SK-N-SH (cell line): ENCODE data around the gene DDA1. TPM values are rescaled to one million over a fixed set of nuclear protein-coding genes. Genes with fewer than 3 reads are reported as not detected.

ENCODE experiments used
- CTCF ChIA-PET: fragments of 300-600, 350-600 bp; formaldehyde crosslinking; extraction: SDS; loops from one replicate; lab custom pipeline; 2021; lab: Yijun Ruan, JAX
- POLR2A ChIA-PET: fragments of 350-600 bp; sonication (Branson Sonifier 250); formaldehyde crosslinking; extraction: SDS; loops from one replicate; lab custom pipeline; 2020; ENCODE audit warnings: antibody characterized with exemption, inconsistent platforms; lab: Yijun Ruan, JAX
- DNase-seq: peaks from one replicate; pipeline ENCODE4 v3.0.0; 2012
- H2AFZ ChIP-seq: fragments of 200-600 bp; sonication (generic); 2 replicates; pipeline ENCODE4 v1.8.1; 2016; ENCODE audit warnings: antibody characterized with exemption, mild to moderate bottlenecking, low read depth
- H3F3A ChIP-seq: fragments of 200-600 bp; sonication (generic); replicated peaks from 2 replicates; pipeline ENCODE3; 2016; ENCODE audit warnings: antibody characterized with exemption, mild to moderate bottlenecking; ENCODE audit not compliant: insufficient read depth
- H3K27ac ChIP-seq, 2 experiments: fragments of 200-500 bp in 1 of 2; fragments of 200-600 bp in 1 of 2; sonication (Bioruptor generic) in 1 of 2; sonication (generic), shearing (Covaris generic) in 1 of 2; 2 replicates each; pipeline versions ENCODE4 v1.5.1 to v1.6.1; 2014 to 2016; ENCODE audit warnings: low read depth in 2 of 2, inconsistent platforms in 1 of 2, low read length in 1 of 2, mild to moderate bottlenecking in 1 of 2, mixed read lengths in 1 of 2
- H3K27me3 ChIP-seq: fragments of 200-600 bp; sonication (generic), shearing (Covaris generic); 2 replicates; pipeline ENCODE4 v1.6.1; 2016; ENCODE audit warnings: mixed run types; ENCODE audit not compliant: insufficient read depth
- H3K36me3 ChIP-seq, 2 experiments: fragments of 200-500 bp in 1 of 2; fragments of 200-600 bp in 1 of 2; sonication (Bioruptor generic) in 1 of 2; sonication (generic) in 1 of 2; replicated peaks in 1 of 2; 2 replicates each; pipeline versions ENCODE3 to v1.5.1; 2014 to 2016; ENCODE audit warnings: low read length in 1 of 2, mild to moderate bottlenecking in 1 of 2; ENCODE audit not compliant: insufficient read depth in 2 of 2, control insufficient read depth in 1 of 2
- H3K4me1 ChIP-seq, 2 experiments: fragments of 200-500 bp in 1 of 2; fragments of 200-600 bp in 1 of 2; sonication (Bioruptor generic) in 1 of 2; sonication (generic), shearing (Covaris generic) in 1 of 2; 2 replicates each; pipeline versions ENCODE4 v1.5.1 to v1.6.1; 2014 to 2016; ENCODE audit warnings: low read depth in 1 of 2, low read length in 1 of 2, mixed run types in 1 of 2; ENCODE audit not compliant: insufficient read depth in 2 of 2, control insufficient read depth in 1 of 2
- H3K4me2 ChIP-seq: fragments of 200-600 bp; sonication (generic), shearing (Covaris generic); 2 replicates; pipeline ENCODE4 v1.6.1; 2017; ENCODE audit warnings: mixed run types
- H3K4me3 ChIP-seq, 2 experiments: fragments of 200-500 bp in 1 of 2; fragments of 200-600 bp in 1 of 2; sonication (Bioruptor generic) in 1 of 2; sonication (generic), shearing (Covaris generic) in 1 of 2; 2 replicates each; pipeline versions ENCODE4 v1.5.1 to v1.8.1; 2014 to 2016; ENCODE audit warnings: low read depth in 2 of 2, inconsistent platforms in 1 of 2, low read length in 1 of 2, mild to moderate bottlenecking in 1 of 2, mixed read lengths in 1 of 2, moderate library complexity in 1 of 2
- H3K79me2 ChIP-seq: fragments of 200-600 bp; sonication (generic); 2 replicates; pipeline ENCODE4 v1.8.1; 2017; ENCODE audit warnings: mild to moderate bottlenecking; ENCODE audit not compliant: insufficient read depth
- H3K9ac ChIP-seq: fragments of 200-600 bp; sonication (generic); 2 replicates; pipeline ENCODE4 v1.6.1; 2017; ENCODE audit warnings: mixed run types
- H3K9me2 ChIP-seq: fragments of 200-600 bp; sonication (generic); 2 replicates; pipeline ENCODE4 v1.6.1; 2017; ENCODE audit warnings: mixed run types
- H3K9me3 ChIP-seq: fragments of 200-600 bp; sonication (generic); 2 replicates; pipeline ENCODE4 v1.6.1; 2017; ENCODE audit warnings: mixed run types, mild to moderate bottlenecking, moderate library complexity
- H4K20me1 ChIP-seq: fragments of 200-600 bp; sonication (generic); 2 replicates; pipeline ENCODE4 v1.6.1; 2017; ENCODE audit warnings: mild to moderate bottlenecking, mixed run types; ENCODE audit not compliant: insufficient read depth
- CHD2 ChIP-seq: fragments of 150-350 bp; IDR thresholded peaks from 2 replicates; pipeline ENCODE4 v1.6.1; 2018; ENCODE audit warnings: low read length; ENCODE audit not compliant: partially characterized antibody
- ELF1 ChIP-seq: IDR thresholded peaks from 2 replicates; pipeline ENCODE4 v1.4.0; 2012
- EP300 ChIP-seq, 2 experiments: IDR thresholded peaks; 2 replicates each; pipeline versions ENCODE4 v1.4.0 to v1.6.1; 2012; ENCODE audit warnings: borderline replicate concordance in 1 of 2, low read depth in 1 of 2, low read length in 1 of 2
- EZH2phosphoT487 ChIP-seq: fragments of 200-600 bp; sonication (generic); IDR thresholded peaks from 2 replicates; pipeline ENCODE4 v1.6.1; 2017; ENCODE audit warnings: low read depth, mixed run types, mild to moderate bottlenecking, antibody characterized with exemption, moderate library complexity, borderline replicate concordance
- FOSL2 ChIP-seq: IDR thresholded peaks from 2 replicates; pipeline ENCODE4 v1.4.0; 2012; ENCODE audit warnings: low read depth, mild to moderate bottlenecking, moderate library complexity, borderline replicate concordance
- FOXM1 ChIP-seq: IDR thresholded peaks from 2 replicates; pipeline ENCODE4 v1.4.0; 2012; ENCODE audit warnings: low read depth, mild to moderate bottlenecking
- GATA2 ChIP-seq: sonication (generic); formaldehyde crosslinking; IDR thresholded peaks from 2 replicates; pipeline ENCODE4 v1.5.0; 2020; ENCODE audit warnings: mild to moderate bottlenecking, missing genetic modification reagents
- JUND ChIP-seq: IDR thresholded peaks from 2 replicates; pipeline ENCODE4 v1.4.0; 2012
- NFIC ChIP-seq: IDR thresholded peaks from 2 replicates; pipeline ENCODE4 v1.4.0; 2012; ENCODE audit warnings: borderline replicate concordance
- RCOR1 ChIP-seq: fragments of 150-350 bp; IDR thresholded peaks from 2 replicates; pipeline ENCODE4 v1.6.1; 2017; ENCODE audit warnings: antibody characterized with exemption, low read length
- SIN3A ChIP-seq: IDR thresholded peaks from 2 replicates; pipeline ENCODE4 v1.6.1; 2012; ENCODE audit warnings: low read depth, mild to moderate bottlenecking, low read length, moderate library complexity, borderline replicate concordance
- TCF12 ChIP-seq: IDR thresholded peaks from 2 replicates; pipeline ENCODE4 v1.4.0; 2012
- TEAD4 ChIP-seq: IDR thresholded peaks from 2 replicates; pipeline ENCODE4 v1.4.0; 2012; ENCODE audit warnings: mild to moderate bottlenecking, borderline replicate concordance; ENCODE audit not compliant: insufficient read depth
- WGBS: methylation state at CpG from one replicate; pipeline ENCODE4 v1.1.6; 2017; ENCODE audit warnings: low lambda C conversion rate; 5-methylcytosine and 5-hydroxymethylcytosine counted together
- polyA plus RNA-seq, 3 experiments: library from polyadenylated mRNA; depleted of rRNA; stranded (reverse); fragments of >200 nt; gene quantifications; 2 replicates each; pipeline ENCODE4 v1.2.3, GENCODE V29; 2012
- TF ChIP-seq, protein P1 (sequence below): IDR thresholded peaks from 2 replicates; pipeline ENCODE4 v1.4.0; 2012; ENCODE audit warnings: low read depth, borderline replicate concordance
- TF ChIP-seq, protein P2 (sequence below): fragments of 200-600 bp; sonication (generic); IDR thresholded peaks from 2 replicates; pipeline ENCODE4 v1.6.1; 2017; ENCODE audit warnings: antibody characterized with exemption, mild to moderate bottlenecking, moderate library complexity
- TF ChIP-seq, protein P3 (sequence below): IDR thresholded peaks from 2 replicates; pipeline ENCODE4 v1.4.0; 2012; ENCODE audit warnings: low read depth, borderline replicate concordance

Gene DDA1
- polyA plus RNA-seq, 1 of the 3 experiments (the other 2 are of a cell fraction) = 135 TPM

DNA sequence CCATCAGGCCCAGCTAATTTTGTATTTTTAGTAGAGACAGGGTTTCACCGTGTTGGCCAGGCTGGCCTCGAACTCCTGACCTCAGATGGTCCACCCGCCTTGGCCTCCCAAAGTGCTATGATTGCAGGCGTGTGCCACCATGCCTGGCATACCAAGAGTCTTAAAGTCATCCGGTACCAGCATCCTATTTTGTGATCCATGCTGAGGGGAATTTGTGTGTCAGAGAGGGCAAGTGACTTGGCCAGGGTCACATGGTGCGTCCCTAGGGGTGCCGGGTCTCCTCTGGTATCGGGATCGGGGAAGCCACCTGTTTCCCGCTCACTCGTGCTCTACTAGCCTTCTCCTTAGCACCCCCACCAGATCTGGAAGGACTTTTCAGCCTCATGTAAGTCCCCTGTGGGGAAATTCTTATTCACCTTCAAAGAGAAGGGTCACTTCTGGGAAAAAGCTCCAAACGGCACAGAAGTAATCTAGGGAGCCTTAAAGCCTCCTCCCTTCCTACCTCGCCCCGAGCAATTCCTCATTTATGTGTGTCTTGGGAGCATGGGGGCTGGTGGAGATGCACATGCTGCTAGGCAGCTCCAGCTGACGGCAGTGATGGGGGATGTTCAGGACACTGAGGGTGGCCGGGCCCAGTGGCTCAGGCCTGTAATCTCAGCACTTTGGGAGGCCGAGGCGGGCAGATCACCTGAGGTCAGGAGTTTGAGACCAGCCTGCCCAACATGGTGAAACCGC, 33.8 kb upstream of the DDA1 start:
- no peak for TF ChIP-seq RCOR1
- no peak for TF ChIP-seq FOXM1
- TF ChIP-seq FOSL2 = no peak
- TF ChIP-seq NFIC = no peak
- TF ChIP-seq, protein P1, sequence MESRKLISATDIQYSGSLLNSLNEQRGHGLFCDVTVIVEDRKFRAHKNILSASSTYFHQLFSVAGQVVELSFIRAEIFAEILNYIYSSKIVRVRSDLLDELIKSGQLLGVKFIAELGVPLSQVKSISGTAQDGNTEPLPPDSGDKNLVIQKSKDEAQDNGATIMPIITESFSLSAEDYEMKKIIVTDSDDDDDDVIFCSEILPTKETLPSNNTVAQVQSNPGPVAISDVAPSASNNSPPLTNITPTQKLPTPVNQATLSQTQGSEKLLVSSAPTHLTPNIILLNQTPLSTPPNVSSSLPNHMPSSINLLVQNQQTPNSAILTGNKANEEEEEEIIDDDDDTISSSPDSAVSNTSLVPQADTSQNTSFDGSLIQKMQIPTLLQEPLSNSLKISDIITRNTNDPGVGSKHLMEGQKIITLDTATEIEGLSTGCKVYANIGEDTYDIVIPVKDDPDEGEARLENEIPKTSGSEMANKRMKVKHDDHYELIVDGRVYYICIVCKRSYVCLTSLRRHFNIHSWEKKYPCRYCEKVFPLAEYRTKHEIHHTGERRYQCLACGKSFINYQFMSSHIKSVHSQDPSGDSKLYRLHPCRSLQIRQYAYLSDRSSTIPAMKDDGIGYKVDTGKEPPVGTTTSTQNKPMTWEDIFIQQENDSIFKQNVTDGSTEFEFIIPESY = no peak
- no peak for TF ChIP-seq SIN3A
- TF ChIP-seq, protein P2, sequence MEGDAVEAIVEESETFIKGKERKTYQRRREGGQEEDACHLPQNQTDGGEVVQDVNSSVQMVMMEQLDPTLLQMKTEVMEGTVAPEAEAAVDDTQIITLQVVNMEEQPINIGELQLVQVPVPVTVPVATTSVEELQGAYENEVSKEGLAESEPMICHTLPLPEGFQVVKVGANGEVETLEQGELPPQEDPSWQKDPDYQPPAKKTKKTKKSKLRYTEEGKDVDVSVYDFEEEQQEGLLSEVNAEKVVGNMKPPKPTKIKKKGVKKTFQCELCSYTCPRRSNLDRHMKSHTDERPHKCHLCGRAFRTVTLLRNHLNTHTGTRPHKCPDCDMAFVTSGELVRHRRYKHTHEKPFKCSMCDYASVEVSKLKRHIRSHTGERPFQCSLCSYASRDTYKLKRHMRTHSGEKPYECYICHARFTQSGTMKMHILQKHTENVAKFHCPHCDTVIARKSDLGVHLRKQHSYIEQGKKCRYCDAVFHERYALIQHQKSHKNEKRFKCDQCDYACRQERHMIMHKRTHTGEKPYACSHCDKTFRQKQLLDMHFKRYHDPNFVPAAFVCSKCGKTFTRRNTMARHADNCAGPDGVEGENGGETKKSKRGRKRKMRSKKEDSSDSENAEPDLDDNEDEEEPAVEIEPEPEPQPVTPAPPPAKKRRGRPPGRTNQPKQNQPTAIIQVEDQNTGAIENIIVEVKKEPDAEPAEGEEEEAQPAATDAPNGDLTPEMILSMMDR = no peak
- no peak for TF ChIP-seq GATA2 (CRISPR knock-in tag)
- TF ChIP-seq ELF1 = no peak
- no peak for TF ChIP-seq TCF12
- TF ChIP-seq EP300 (IDR thresholded peaks at IDR 0.05; ENCODE audit: borderline replicate concordance in 1 of 2, low read depth in 1 of 2, low read length in 1 of 2) = no peak
- TF ChIP-seq TEAD4 = no peak
- no peak for TF ChIP-seq CHD2
- TF ChIP-seq JUND = no peak
- TF ChIP-seq, protein P3, sequence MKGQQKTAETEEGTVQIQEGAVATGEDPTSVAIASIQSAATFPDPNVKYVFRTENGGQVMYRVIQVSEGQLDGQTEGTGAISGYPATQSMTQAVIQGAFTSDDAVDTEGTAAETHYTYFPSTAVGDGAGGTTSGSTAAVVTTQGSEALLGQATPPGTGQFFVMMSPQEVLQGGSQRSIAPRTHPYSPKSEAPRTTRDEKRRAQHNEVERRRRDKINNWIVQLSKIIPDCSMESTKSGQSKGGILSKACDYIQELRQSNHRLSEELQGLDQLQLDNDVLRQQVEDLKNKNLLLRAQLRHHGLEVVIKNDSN = no peak
- TF ChIP-seq EZH2phosphoT487 = no peak
- Histone ChIP-seq H2AFZ (no peak overlapping the region), H3K4me2 (no peak overlapping the region), H3K27ac (no peak overlapping the region), H3K9me3 (no peaks in the 10 kb centered on the region), H3K36me3 (peaks cover 24 to 27% of the 10 kb centered on the region in 2 experiments), H4K20me1 (no peaks in the 10 kb centered on the region), H3K4me1 (no peaks in the 10 kb centered on the region), H3K79me2 (no peaks in the 10 kb centered on the region; the same call in 1 of the 2 replicates), H3K9ac (no peak overlapping the region), H3F3A (peaks cover 13% of the 10 kb centered on the region), H3K4me3 (no peak overlapping the region), H3K27me3 (no peaks in the 10 kb centered on the region), H3K9me2 (no peaks in the 10 kb centered on the region)
- ChIA-PET CTCF (no interaction called here), POLR2A (no interaction called here)
- WGBS = 97% methylated on average over 14 of the region's 19 CpGs
- DNase-seq = no peak
